ENCODE results near the gene PNMA1.

PNMA1 gene

DNA sequence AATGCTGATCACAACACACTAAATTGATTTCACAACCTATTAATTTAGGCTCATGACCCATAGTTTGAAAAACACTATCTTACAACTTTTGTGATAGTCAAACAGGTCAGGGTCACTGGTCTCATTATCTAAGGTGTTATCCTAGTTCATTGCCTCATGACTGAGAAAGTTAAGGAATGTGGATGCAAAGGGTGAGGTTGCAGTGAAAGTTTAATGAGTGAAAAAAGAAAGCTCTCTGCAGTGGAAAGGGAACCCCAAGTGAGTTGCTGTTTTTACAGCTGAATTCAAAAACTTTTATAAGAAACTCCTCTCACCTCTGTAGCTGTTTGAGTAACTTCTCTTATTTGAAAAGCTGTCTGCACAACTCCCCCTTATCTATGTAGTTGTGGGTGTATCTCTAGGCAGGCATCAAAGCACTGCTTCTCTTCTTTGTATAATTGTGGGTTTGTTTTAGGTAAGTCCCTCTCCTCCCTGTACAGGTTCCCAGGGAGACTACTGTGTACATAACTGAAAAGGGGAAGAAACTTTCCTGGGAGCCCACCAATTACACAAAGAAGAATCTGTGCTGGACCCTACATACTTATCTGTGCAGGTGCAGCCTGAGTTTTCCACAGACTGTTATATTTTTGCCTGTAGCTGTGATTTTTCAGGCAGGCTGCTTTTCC, 50.5 kb downstream of the PNMA1 start:
- DNase-seq (ENCODE audit: low spot score) = no peak

DNA sequence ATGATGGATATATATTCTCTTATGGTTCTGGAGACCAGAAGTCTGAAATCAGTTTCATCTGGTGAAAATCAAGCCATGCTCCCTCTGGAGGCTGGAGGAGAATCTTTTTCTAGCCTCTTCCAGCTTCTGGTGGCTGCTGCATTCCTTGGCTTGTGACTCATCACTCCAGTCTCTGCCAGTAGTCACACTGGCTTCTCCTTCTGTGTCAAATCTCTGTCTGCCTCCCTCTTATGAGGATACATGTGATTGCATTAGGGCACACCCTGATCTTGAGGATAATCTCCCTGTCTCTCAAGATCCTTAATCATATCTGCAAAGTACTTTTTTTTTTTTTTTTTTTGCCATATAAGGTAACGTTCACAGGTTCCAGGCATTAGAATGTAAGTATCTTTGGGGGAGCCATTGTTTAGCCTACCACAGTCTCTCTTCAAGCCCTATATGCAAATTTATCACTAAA, 51.7 kb downstream of the PNMA1 start:
- DNase-seq (ENCODE audit: low spot score) = peak; percentile 22

DNA sequence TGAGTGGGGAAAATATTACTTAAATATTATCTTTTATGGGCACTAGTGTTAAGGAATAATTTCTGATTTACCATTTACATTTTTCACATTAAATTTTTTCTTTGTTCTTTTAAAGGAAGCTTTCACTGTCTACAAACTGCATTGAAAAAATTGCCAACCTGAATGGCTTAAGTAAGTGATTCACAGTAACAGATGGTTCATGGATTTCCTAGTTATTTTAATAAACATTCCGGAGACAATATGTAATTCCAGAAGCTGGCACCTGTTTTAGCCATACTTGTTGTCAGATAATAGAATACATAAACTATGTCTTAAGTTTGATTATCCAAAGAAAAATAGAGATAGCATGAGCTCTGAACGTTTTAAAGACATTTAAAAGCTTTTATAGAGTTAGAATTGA, 52.3 kb downstream of the PNMA1 start:
- no peak for DNase-seq (ENCODE audit: low spot score)

Data from iPS-NIHi11 (cell line).